HG03108 (cell line): ENCODE data around the gene SMYD1.
"Not testable (repeated sequence)": the region's sequence is repeated elsewhere in the genome, so short reads cannot be mapped to it uniquely, and the experiment has no call there.

Experiments used
- ATAC-seq: cut with Tn5 transposase; IDR thresholded peaks from one replicate; pipeline ENCODE4 v1.9.1; 2021; ENCODE audit warnings: moderate library complexity; ENCODE audit not compliant: unreplicated experiment

The SMYD1 gene

GRCh38 chr2:88067598-88067997 lies at the start of gene SMYD1:
Gene SMYD1 (plus strand): TSS chr2:88067825. CDS start chr2:88067865, 40 bp downstream.
- no peak for ATAC-seq

GRCh38 chr2:88018077-88018805 lies 49.4 kb upstream of the SMYD1 start:
- not testable (repeated sequence) for ATAC-seq

GRCh38 chr2:88018909-88019308 lies 48.7 kb upstream of the SMYD1 start:
- ATAC-seq: no peak

DNA sequence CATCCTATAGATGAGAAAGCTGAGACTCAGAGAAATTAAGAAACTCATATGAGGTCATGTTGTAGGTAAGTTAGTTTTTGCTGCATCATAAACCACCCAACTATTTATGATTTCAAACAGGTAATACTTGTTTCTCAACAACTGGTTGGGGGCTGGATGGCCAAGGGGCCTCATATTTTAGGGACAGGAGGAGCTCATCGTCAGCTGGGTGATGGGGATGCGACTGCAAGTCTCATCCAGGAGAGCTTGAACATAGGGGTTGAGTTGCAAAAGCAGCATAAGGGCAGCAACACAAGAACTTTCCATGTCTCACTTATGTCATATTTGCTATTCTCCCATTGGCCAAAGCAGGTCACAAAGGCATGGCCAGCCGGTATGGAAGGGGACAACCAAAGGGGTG lies 47.6 kb upstream of the SMYD1 start:
- no peak for ATAC-seq

GRCh38 chr2:88022669-88022921 lies 45.0 kb upstream of the SMYD1 start:
- no peak for ATAC-seq

- no peak for ATAC-seq
These were observed 43.1 kb upstream of the SMYD1 start for GRCh38 chr2:88024509-88024908.

DNA sequence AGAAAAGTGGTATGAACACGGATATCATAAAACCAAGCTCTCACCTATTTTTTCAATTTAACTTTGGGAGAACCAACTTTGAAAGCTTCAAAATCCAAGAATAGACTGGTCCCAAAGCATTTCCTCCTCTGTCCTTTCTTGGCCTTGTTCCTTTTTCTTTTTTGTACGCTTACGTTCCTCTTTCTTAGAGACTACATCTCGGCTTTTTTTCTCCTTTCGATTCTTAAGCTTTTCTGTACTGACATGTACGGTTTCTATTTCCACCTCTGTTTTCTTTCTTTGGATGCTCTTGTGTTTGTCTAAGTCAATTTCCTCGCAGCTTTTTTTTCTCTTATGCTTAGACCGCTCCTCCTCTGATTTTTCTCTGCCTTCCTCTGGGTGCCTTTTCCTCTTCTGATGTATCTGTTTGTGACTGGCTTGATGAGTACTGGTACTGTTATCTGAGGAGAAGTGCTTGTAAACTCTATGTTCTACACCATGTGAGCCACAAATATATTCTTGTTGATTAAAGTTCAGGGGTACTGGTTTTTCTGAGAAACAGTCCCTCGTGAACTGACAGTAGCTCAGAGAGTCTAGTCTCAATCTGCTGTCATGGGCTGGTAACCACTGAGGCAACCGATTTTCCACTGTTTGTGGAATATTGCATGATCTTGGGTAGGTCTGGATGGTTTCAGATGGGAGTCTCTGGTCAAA lies 39.8 kb upstream of the SMYD1 start:
- no peak for ATAC-seq

DNA sequence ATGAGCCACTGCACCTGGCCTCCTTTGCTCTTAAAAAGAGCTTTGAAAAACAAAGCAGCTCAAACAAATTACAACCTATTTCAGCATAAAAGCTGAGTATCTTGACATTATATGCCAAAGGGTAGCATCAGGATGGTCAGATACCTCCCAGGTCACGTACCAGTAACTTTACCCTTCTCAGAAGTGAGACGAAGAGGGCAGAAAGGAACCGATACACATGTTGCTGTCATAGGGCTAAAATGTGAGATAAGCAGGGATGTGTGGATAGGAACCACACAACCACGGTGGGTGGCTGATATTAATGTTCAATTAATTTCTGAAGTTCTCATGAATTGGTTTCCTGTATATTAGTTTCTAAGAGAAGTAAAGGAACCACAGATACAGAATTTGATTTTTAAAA lies 38.7 kb upstream of the SMYD1 start:
- no peak for ATAC-seq

DNA sequence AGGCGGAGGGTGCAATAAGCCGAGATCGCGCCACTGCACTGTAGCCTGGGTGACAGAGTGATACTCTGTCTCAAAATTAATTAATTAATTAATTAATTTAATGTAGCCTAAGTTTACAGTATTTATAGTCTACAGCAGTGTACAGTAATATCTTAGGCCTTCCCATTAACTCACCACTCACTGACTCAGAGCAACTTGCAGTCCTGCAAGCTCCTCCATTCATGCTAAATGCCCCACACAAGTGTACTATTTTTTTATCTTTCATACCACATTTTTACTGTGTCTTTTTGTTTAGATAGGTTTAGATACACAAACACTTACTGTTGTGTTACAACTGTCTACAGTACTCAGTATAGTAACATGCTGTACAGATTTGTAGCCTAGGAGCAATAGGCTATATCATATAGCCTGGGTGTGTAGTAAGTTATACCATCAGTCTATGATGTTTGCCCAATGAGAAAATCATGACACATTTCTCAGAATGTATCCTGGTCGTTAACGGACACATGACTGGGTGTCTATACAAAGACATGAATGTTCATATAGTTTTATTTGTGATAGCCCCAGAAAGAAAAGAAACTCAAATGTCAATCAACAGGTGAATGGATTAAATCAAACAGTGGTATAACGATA lies 35.4 kb upstream of the SMYD1 start:
- no peak for ATAC-seq

DNA sequence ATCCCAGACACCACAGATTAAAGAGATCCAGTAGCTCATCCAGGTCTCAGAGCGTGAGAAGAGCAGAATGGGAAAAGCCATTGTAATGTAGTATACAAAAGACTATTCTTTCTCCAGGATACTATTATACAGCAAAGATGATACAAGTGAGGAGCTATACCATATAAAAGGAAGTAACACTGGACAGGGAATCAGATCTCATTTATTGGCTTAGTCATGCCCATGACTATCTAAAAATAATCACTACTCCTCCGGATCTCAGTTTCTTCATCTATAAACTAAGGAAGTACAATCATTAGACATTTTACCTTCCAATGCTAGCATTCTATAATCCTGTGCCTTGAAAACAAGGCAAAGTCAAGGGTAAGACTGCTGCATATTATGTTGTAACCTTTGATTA lies 31.4 kb upstream of the SMYD1 start:
- no peak for ATAC-seq

GRCh38 chr2:88036606-88037005 lies 31.0 kb upstream of the SMYD1 start:
- ATAC-seq: no peak

DNA sequence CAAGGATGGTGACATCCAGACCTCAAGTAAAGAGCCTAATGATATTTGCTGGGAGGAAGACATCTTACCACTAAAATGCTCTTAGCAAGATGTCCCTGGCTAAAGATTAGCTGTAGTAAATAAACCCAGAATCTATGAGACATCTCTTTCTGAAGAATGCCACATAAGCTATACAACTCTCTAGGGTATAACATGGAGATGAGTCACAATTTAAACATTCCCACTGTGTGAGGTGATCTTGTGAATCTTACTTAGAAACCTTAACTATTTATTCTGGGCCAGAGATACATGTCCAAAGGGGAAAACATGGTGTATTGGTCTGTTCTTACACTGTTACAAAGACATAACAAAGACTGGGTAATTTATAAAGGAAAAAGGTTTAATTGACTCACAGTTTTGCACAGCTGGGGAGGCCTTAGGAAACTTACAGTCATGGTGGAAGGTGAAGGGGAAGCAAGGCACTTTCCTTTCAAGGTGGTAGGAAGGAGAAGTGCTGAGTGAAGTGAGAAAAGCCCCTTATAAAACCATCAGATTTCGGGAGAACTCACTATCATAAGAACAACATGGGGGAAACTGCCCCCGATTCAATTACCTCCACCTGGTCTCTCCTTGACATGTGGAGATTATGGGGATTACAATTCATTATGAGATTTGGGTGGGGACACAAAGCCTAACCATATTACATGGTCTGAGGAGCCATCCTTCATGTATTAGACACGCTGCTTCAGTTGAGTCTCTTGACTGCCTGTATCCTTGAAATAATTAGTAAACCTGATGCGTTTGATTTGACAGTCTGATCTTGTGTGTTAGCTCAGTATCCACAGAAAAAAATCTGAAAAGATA lies 29.1 kb upstream of the SMYD1 start:
- ATAC-seq: no peak

DNA sequence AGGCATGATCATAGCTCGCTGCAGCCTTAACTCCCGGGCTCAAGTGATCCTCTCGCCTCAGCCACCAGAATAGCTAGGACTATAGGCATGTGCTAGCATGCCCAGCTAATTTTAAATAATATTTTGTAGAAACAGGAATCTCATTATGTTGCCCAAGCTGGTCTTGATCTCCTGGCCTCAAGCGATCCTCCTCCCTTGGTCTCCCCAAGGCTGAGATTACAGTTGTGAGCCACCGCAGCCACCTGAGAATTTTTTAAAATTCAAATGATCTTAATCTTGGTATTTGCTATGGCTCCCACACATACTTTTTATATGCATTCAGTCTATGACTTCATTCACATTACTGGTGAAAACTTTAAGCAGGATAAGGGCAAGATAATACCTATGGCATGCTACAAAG lies 25.1 kb upstream of the SMYD1 start:
- ATAC-seq: no peak

DNA sequence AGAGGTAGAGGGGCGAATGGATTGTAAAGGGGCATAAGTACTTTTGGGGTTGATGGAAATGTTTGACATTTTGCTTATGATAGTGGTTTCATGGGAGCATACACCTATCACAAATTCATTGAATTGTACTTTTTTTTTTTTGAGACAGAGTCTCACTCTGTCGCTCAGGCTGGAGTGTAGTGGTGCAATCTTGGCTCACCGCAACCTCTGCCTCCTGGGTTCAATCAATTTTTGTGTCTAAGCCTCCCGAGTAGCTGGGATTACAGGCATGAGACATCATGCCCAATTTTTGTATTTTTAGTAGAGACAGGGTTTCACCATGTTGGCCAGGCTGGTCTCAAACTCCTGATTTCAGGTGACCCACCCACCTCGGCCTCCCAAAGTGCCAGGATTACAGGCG lies 22.1 kb upstream of the SMYD1 start:
- not testable (repeated sequence) for ATAC-seq

DNA sequence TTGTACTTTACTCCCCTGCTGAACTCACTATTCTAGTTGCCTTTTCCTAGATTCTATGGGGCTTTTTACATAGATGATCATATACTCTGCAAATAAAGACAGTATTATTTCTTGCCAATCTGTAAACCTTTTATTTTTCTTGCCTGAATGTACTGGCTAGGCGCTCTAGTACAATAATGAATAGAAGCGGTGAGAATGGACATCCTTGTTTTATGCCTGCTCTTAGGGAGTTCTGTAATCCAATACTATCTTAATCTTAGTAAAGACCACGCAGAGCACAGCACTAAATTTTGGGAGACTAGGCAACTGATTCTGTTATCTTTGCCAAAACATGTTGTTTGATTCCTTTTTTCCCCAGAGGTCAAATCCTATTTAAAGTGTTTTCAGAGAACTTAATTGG lies 19.1 kb upstream of the SMYD1 start:
- ATAC-seq: no peak

- no peak for ATAC-seq
These were observed 18.0 kb upstream of the SMYD1 start for GRCh38 chr2:88049622-88050021.

- no peak for ATAC-seq
These were observed 15.8 kb upstream of the SMYD1 start for GRCh38 chr2:88051792-88052191.

DNA sequence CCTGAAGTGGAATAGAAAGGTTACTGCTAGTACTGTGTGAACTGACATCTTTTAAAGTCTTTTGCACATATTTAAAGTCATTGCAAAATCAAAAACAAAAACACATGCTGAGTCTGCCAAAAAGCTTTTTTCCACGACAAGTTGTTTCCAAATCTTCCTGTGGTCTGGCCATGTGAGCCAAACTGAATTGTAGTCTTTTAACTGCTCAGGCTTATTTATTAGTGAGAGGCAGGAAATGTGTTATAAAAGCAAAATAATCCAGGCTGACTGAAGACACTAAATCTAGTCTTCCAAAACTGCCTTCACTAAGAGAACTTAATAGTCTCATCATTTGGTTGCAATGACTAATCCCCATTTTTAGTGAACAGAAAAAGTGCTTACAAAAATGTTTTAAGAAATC lies 14.3 kb upstream of the SMYD1 start:
- no peak for ATAC-seq

DNA sequence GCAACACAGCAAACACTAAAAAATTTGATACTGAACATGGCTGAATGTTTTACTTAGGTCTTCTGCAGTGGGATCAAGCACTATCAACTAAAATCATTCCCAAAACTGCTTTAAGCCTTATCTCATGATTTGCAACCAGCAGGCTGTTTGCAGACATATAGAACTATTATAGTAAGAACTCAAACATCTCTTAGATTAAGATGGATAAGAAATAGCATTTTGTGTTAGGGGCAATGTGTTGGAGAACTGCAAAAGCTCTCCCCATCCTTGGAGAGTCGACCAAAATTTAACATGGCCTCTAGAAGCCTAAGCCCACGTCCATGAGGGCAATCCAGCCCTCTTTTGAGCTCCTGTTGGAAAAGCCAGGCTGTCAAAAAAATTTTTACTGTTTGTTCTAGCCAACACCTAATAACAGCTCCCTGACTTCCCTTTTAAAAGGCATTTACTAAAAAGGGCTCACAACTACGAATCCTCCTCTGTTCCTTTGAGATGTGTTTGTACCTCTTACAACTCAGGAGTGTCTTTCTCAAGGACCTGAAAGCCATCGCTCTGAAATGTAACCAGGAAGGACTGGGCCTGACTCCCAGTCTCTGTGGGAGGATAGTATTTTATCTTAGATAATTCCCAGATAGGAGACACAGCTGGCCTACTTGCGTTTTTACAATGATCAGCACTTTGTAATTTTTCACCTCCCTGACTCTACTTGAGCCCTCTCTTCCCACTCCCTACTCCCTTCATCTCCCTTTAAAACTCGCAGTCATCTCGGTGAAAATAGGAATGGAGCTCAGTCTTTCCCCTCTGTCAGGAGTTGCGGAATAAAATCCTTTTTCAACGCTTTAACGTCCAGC lies 13.5 kb upstream of the SMYD1 start:
- no peak for ATAC-seq

GRCh38 chr2:88054782-88055370 lies 12.7 kb upstream of the SMYD1 start:
- ATAC-seq: no peak
